RWPE2 (cell line): ENCODE results near the gene ANKRD60.

Source experiments
- ATAC-seq: fragments of 200-7000 bp; cut with Tn5 transposase; 3 replicates; pipeline ENCODE4 v1.9.1; 2021; ENCODE audit warnings: low read depth
- DNase-seq: peaks from one replicate; pipeline ENCODE4 v3.0.0-alpha.2; 2020; ENCODE audit warnings: low spot score
- H3K27ac ChIP-seq: fragments of 450-650 bp; 2 replicates; pipeline ENCODE4 v1.5.1; 2017; ENCODE audit warnings: mild to moderate bottlenecking; ENCODE audit not compliant: poor library complexity, severe bottlenecking
- H3K27me3 ChIP-seq: fragments of 250-450 bp; sonication (Bioruptor Pico); 2 replicates; pipeline ENCODE4 v1.5.1; 2021; ENCODE audit warnings: mild to moderate bottlenecking, moderate library complexity; ENCODE audit not compliant: insufficient read depth, poor library complexity, severe bottlenecking
- H3K36me3 ChIP-seq: fragments of 250-450 bp; sonication (Bioruptor Pico); 2 replicates; pipeline ENCODE4 v1.5.1; 2020; ENCODE audit warnings: low read depth, mild to moderate bottlenecking, moderate library complexity
- H3K4me1 ChIP-seq: fragments of 250-450 bp; sonication (Bioruptor Pico); 2 replicates; pipeline ENCODE4 v1.5.1; 2021; ENCODE audit warnings: mild to moderate bottlenecking, moderate library complexity; ENCODE audit not compliant: insufficient read depth, poor library complexity, severe bottlenecking
- H3K4me3 ChIP-seq: fragments of 250-450 bp; sonication (Bioruptor Pico); 2 replicates; pipeline ENCODE4 v1.5.1; 2021; ENCODE audit warnings: mild to moderate bottlenecking, moderate library complexity; ENCODE audit not compliant: severe bottlenecking
- H3K9me3 ChIP-seq: fragments of 250-450 bp; sonication (Bioruptor Pico); 2 replicates; pipeline ENCODE4 v1.5.1; 2021; ENCODE audit warnings: mild to moderate bottlenecking, moderate library complexity; ENCODE audit not compliant: severe bottlenecking
- CTCF ChIP-seq: fragments of 450-650 bp; IDR thresholded peaks from one replicate; pipeline ENCODE4 v1.5.1; 2017; ENCODE audit warnings: mild to moderate bottlenecking, moderate library complexity; ENCODE audit not compliant: poor library complexity, severe bottlenecking

ANKRD60 gene

GRCh38 chr20:58225452-58226200 is 2.8 kb downstream of the ANKRD60 start:
- no peak overlapping the region for H3K27ac ChIP-seq
- no peak for TF ChIP-seq CTCF
- no peaks in the 10 kb centered on the region for H3K4me1 ChIP-seq
- H3K36me3 ChIP-seq, result no peaks in the 10 kb centered on the region
- DNase-seq (peak; percentile 67), ATAC-seq (no peak)
- H3K9me3 ChIP-seq, result no peaks in the 10 kb centered on the region
- peaks cover 70% of the 10 kb centered on the region for H3K27me3 ChIP-seq
- H3K4me3 ChIP-seq, result no peak overlapping the region

- Histone ChIP-seq H3K9me3 (no peaks in the 10 kb centered on the region), H3K27me3 (peaks cover 65% of the 10 kb centered on the region), H3K36me3 (no peaks in the 10 kb centered on the region), H3K4me1 (no peaks in the 10 kb centered on the region), H3K4me3 (no peak overlapping the region), H3K27ac (no peak overlapping the region)
- no peak for TF ChIP-seq CTCF
- DNase-seq (peak; percentile 37), ATAC-seq (no peak)
Observed at GRCh38 chr20:58224974-58225373, 3.5 kb downstream of the ANKRD60 start.

- H3K27me3 ChIP-seq, result peaks cover 56% of the 10 kb centered on the region
- no peak for TF ChIP-seq CTCF
- no peaks in the 10 kb centered on the region for H3K4me1 ChIP-seq
- DNase-seq, result no peak
- no peak overlapping the region for H3K4me3 ChIP-seq
- no peaks in the 10 kb centered on the region for H3K36me3 ChIP-seq
- H3K27ac ChIP-seq, result no peak overlapping the region
- no peaks in the 10 kb centered on the region for H3K9me3 ChIP-seq
- no peak for ATAC-seq
Observed at GRCh38 chr20:58224097-58224496, 4.4 kb downstream of the ANKRD60 start.

- peaks cover 50% of the 10 kb centered on the region for H3K27me3 ChIP-seq
- no peak overlapping the region for H3K4me3 ChIP-seq
Observed at GRCh38 chr20:58223358-58223941, 5.0 kb downstream of the ANKRD60 start.

More at GRCh38 chr20:58223358-58223941, 5.0 kb downstream of the ANKRD60 start:
- ATAC-seq (no peak), DNase-seq (no peak)
- Histone ChIP-seq H3K27ac (no peak overlapping the region), H3K36me3 (no peaks in the 10 kb centered on the region), H3K9me3 (peaks cover 6% of the 10 kb centered on the region), H3K4me1 (no peaks in the 10 kb centered on the region)
- TF ChIP-seq CTCF, result no peak
